SKM-1 (cell line): ENCODE results near the gene WNT11.
"Not testable (repeated sequence)": the region's sequence is repeated elsewhere in the genome, so short reads cannot be mapped to it uniquely, and the experiment has no call there.

Source experiments
- DNase-seq: peaks from one replicate; lab custom pipeline; 2025; ENCODE audit not compliant: unreplicated experiment; lab: John Stamatoyannopoulos, UW

WNT11 gene

DNA sequence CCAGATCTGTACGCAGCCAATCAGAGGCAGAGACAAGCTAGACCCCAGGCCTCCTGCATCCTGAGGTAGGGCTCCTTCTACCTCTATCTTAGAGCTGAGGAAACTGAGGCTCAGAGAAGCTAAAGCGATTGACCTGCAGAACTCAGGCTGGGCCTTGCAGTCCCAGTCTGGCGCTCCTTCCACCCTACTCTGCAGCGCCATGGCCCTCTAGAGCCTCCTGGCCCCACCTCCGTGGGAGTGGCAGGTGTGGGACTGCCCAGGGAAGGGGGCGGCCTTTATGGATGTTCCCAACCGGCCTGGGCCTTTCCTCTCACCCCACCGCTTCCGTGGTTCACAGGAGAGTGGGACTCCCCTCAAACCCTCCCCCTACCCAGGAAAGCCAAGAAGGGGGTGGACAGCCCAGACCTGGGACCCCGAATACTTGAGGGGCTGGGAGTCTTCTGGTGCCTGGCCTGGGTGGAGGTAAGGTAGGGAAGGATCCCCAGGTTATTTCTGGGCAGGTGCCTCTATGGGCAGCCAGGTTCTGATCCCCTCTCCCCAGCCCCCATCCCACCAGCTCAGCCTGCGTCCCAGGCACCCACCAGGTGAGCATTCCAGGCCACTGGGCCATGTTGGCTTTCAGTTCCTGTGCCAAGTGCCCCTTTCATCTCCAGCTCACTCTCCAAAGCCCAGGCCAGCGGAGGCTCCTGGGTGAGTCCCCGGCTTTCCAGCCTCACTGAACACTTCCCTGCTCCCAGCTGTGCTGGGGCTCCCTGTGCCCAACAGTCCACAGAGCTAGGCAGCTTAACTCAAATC lies 3.0 kb downstream of the WNT11 start:
- DNase-seq = no peak

GRCh38 chr11:76201672-76202412 lies 4.5 kb downstream of the WNT11 start:
- no peak for DNase-seq

GRCh38 chr11:76201056-76201455 lies 5.2 kb downstream of the WNT11 start:
- DNase-seq = no peak

DNA sequence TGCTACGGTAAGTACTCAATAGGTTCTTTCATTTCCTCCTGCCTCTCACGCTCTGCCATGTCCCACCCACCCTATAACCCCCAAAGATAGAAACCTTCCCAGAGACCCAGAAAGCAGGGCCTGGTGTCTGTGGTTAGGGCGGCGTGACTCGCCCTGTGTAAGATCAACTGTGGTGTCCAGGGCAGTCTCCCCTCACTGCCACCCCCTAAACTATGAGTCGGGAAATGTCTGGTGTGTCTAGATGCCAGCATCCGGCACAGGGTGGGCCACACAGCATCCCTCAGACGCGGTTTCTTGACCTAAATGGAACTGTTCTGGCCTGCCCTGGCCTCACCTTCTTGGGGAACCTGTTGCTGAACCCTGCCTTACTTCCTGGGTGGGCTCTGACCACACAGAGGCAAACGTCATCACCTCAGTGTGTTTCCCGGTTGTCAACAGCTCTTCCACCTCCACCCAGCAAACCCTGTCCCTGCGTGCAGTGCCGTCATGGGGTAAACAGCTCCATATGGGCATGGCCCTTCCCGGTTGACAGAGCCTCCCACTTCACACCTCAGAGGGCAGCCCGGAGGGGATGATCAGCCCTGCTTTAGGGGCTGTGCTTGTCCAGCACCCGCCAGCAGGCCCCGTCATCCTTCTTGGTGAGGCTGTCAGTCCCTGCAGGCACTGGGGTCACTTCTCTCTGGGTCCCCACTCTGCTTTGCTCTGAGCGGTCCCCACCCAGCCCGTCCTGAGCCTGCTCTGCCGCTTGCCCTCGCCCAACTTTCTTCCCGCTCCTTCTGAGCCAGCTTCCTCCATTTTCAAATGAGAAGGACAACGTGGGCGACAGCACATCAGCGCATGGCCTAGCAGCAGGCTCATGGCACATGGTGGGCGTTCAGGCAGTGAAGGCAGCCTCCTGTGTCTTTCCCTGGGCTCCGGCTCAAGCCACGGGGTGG lies 6.0 kb downstream of the WNT11 start:
- DNase-seq = no peak

DNA sequence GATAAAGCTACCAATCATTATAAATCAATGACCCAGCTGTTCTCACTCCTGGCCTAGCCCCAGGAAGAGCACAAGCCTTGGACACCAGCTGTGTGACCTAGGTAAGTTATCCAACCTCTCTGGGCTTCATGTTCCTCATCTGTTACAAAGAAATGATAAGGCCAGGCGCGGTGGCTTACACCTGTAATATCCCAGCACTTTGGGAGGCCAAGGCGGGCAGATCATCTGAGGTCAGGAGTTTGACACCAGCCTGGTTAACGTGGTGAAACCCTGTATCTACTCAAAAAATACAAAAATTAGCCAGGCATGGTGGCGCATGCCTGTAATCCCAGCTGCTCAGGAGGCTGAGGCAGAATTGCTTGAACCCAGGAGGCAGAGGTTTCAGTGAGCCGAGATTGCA lies 7.6 kb downstream of the WNT11 start:
- DNase-seq = not testable (repeated sequence)

DNA sequence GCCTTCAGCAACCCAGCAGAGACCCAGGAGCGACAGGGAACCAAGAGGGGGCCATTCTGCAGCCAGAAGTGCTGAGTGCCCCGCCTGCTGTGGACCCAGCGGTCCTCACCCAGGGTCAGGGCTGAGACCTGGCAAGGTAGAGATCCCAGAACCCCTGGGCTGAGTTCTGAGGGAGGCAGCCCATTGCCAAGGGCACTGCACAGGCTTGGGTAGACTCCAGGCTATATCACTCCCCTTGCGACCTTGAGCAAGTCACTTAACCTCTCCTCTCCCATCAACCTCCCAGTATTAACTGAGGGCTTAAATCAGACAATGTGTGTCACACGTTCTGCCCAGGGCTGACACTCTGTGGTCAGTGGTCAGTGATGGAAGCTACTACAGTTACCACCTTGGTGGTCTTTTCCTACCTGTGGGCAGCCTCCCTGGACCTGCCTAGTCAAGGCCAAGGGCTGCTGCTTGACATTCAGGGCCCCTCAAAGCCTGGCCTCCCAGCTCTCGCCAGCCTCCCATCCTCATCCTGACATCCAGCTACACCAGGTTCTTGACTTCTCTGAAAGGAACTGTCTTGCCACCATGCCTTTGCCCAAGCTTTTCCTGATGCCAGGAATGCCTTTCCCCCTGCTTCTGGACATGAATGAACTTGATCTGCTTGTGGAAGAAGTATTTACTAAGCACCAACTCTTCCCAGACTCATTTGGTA lies 8.2 kb downstream of the WNT11 start:
- DNase-seq = no peak

DNA sequence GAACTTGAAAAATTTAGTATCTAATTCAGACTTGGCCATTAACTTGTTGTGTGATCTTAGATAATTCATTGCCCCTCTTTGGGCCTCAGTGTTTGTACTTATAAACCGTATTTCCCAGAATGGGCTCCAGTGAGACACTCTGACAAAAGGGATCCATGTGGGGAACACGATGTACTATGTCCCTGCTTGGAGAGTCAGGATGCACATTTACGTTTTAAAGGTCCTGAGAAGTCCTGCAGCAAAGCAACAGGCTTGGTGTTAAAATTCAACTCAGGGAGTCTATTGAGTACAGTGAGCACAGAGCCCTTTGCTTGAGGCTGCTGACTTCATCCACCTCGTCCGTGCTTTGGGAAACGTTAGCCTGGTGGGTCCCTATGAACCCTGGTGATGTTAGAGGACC lies 9.0 kb downstream of the WNT11 start:
- DNase-seq = no peak

DNA sequence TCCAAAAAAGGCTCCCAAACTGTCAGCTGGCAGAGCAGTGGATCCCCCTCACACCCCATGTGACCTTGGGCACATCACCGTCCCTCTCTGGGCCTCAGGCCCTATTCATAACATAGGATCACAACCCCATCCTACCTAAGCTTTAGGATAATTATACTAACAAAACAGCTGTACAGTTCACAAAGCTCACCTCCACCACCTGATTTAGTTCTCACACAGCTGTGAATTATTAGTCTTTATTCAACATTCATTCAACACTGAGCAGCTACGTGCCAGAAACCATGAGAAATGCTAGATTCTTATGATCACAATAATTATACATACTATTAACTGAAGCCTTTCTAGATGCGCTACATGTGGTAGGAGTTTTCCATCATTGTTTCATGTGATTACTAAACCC lies 9.5 kb downstream of the WNT11 start:
- no peak for DNase-seq

DNA sequence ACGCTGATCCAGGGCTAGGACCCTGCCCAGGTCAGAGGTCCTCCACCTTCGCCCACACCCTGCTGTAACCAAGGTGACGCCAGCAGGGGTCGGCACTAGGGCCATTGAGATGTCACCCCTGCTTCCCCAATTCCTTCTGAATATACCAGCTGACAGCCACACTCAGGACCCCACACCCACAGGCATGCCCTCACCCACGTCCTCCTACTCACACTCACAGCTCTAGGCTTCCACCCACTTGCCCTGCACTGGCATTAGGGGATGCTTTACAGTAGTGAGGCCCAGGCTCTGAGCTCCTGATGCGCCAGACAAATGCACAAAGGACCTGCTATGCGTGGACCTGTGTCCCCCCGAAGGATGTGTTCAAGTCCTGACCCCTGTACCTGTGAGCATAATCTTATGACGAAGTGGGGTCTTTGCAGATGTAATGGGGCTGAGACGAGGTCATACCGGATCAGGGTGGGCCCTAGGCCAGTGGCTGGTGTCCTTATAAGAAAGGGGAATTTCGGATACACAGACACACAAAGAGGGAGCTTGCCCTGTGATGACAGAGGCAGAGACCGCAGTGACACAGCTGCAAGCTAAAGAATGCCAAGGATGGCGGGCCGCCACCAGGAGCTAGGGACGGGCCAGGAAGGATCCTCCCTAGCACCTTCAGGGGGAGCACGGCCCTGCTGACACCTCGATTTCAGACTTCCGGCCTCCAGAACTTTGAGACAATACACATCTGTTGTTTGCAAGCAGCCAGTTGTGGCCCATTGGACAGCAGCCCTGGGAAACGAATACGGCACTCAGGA lies 11.2 kb downstream of the WNT11 start:
- no peak for DNase-seq

DNA sequence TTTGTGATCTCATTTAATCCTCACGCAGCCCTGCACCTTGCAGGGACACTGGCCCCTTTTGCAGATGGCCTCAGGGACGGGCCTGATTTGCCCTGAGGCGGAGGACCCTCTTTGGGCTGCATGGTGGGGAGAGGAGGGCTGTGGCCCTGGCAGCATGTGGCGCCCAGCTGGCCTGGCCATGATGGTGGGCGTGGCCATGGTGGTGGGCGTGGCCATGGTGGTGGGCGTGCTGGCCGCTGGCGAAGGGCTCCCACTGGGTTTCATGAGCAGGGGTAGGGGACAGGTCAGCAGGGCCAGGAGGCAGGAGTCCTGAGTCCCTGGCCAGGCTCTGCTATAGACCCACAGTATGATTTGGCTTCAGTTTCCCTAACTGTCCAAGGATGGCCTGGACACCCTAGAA lies 13.1 kb downstream of the WNT11 start:
- DNase-seq = no peak

- DNase-seq = no peak
Measured at GRCh38 chr11:76190376-76190775, 15.9 kb downstream of the WNT11 start.

GRCh38 chr11:76189682-76190081 lies 16.6 kb downstream of the WNT11 start:
- no peak for DNase-seq

DNA sequence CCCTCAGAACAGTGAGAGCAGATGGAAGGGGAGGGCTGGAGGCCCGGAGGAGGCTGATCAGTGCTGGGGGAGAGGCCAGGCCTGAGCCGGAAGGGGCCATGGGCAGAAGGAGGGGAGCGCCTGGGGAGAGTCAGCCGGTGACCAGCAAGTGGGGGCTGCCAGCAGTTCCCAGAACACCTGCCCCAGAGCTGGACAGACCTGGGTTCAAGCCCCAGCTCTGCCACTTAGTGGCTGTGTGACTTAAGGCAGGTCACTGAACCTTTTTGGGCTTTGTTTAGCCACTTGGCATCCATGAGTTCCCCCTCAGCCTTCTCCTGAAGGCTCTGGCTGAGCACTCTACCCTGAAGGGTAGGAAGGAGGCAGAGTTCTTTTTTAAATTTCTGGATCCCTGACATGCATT lies 17.4 kb downstream of the WNT11 start:
- no peak for DNase-seq

DNA sequence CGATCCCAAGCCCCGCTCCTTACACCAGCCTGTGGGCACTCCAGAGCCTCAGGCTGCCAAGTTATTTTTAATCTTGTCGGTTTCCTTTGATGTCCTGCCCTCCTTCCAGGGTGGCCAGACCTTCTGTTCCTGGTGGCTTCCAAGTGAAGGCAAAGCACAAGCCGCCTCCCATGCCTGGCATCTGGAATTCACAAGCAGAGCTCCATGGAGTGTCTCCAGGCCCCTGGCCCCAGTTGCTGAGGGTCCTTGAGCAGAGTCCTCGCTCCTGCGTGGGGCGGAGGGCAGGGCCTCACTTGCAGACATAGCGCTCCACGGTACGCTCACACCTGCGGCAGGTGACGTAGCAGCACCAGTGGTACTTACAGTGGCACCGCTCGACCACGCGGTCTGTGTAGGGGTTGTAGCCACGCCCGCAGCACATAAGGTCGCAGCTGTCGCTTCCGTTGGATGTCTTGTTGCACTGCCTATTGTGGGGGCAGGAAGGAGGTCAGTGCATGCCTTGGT lies 19.5 kb downstream of the WNT11 start:
- no peak for DNase-seq

DNA sequence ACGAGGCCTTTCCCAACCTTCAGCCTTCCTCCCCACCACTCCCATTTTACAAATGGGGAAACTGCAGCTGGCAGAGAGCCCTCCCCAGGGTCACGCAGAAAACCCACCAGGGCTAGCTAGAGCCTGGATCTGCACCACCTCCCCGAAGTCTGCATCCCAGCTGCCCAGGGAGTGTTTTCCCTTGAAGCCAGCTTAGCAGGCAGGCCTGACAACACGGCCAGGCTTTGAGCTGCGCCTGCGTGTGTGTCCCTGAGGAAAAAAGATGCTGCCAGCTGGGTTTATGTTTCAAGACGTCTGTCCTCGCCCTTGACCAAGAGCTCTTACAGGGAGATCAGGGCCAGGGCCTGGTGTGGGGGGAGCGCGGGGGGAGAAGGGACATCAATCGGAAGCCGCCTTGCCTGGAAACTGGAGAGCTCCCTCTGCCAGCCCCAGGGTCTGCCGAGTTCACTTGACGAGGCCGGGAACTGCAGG lies 20.3 kb downstream of the WNT11 start:
- no peak for DNase-seq

DNA sequence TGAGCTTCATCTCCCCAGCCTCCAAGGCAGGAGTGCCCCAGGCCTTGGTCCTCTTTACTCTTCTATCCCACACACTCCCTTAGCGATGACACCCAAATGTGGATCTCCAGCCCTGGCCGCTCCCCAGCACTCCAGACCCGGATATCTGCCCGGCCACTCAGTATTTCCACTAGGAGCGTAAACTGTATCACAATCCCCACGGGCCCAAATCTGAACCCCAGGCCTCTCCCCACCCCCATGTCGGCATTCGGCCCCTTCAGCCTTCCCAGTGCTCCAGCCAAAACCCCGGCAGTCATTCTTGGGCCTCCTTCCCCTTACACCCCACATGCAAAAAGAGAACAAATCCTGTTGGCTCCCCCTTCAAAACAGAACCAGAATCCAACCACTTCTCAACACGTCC lies 20.8 kb downstream of the WNT11 start:
- no peak for DNase-seq

DNA sequence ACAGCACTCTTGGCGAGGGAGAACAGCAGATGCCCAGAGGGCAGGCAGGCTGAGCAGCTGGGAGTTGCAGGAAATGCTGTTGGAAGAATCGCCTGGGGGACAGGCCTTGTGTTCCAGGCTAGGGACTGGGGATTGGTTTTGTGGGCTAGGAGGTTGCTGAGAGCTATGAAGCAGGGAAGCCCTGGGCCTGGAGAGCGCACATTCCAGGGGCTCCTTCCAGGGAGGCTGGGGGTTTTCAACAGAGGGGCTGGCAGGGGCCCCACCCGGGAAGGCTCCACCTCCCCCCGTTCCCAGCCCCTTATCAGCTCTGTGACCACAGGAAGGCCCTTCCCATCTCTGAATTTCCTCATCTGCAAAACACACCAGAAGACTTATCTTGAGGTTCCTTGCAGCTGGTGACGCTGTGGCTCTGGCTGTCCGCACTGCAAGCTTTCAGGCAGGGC lies 21.7 kb downstream of the WNT11 start:
- no peak for DNase-seq

GRCh38 chr11:76181371-76181770 lies 24.9 kb downstream of the WNT11 start:
- no peak for DNase-seq

- DNase-seq = no peak
Measured at GRCh38 chr11:76179147-76179546, 27.2 kb downstream of the WNT11 start.

DNA sequence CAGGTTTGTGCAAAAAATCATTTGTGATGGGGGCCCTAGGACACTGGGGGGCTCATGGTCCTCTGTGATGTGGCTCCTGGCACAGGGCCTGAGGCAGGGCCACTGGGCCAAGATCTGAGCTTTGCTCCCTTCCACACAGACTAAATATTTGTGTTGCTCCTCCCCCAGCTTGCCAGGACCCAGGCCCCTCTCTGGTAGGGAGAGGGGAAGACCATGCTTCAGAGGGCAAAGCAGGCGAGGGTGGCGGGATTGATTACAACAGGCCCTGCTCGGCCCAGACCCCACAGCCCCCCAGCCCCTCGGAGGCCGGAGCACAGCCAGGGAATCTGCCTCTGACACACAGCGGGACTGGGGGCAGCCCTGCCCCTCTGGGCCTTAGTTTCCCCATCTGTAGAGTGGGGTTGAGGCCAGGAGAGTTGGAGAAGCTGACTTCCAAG lies 29.0 kb downstream of the WNT11 start:
- DNase-seq = no peak
